ACC112 (cell line): ENCODE data around the gene CALML3.

ENCODE experiments used
- H2AFZ ChIP-seq: fragments of 200-600 bp; sonication (generic); one replicate; pipeline ENCODE4 v1.6.0; 2017; ENCODE audit warnings: antibody characterized with exemption, low read length; ENCODE audit not compliant: unreplicated experiment
- H3K27ac ChIP-seq: fragments of 200-600 bp; sonication (generic); 2 replicates; pipeline ENCODE4 v1.5.1; 2014; ENCODE audit warnings: low read depth, mild to moderate bottlenecking, antibody characterized with exemption, low read length, moderate library complexity
- H3K27me3 ChIP-seq: fragments of 200-600 bp; sonication (generic); 2 replicates; pipeline ENCODE4 v1.6.1; 2014; ENCODE audit warnings: mild to moderate bottlenecking, antibody characterized with exemption, low read length, moderate library complexity, mixed read lengths; ENCODE audit not compliant: insufficient read depth
- H3K36me3 ChIP-seq: fragments of 200-600 bp; sonication (generic); 2 replicates; pipeline ENCODE4 v1.6.1; 2016; ENCODE audit warnings: mild to moderate bottlenecking, antibody characterized with exemption, low read length, moderate library complexity, mixed read lengths; ENCODE audit not compliant: insufficient read depth
- H3K4me1 ChIP-seq: fragments of 200-600 bp; sonication (generic); one replicate; pipeline ENCODE4 v1.6.1; 2016; ENCODE audit warnings: low read length, mixed read lengths; ENCODE audit not compliant: insufficient read depth, unreplicated experiment, control insufficient read depth
- H3K4me3 ChIP-seq: fragments of 200-600 bp; sonication (generic); 2 replicates; pipeline ENCODE4 v1.5.1; 2014; ENCODE audit warnings: mild to moderate bottlenecking, low read depth, low read length
- H3K79me2 ChIP-seq: fragments of 200-600 bp; sonication (generic); one replicate; pipeline ENCODE4 v1.6.0; 2016; ENCODE audit warnings: low read length; ENCODE audit not compliant: control insufficient read depth, unreplicated experiment, insufficient read depth

CALML3 gene

DNA sequence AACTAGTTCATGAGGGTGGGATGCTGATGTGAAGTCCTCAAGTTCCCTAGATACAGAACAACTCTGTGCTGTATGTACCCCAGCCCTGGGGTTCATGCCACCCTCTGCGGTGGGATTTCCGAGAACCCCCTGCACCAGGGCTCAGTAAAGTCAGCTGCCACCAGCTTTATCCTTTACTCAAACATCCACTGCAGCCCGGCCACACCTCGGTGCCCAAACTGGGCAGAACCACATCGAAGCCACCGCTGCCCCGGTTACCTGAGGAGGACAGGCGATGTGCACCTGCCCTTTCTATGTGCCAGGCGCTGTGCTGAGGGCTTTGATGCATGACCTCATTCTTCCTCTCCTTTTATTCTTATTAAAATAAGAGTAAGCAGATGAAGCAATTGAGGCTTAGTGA lies 15.5 kb upstream of the CALML3 start:
- Histone ChIP-seq H3K79me2 (no peaks in the 10 kb centered on the region), H3K4me1 (no peaks in the 10 kb centered on the region), H3K27me3 (peaks cover 27% of the 10 kb centered on the region), H3K4me3 (no peak overlapping the region), H3K36me3 (no peaks in the 10 kb centered on the region), H3K27ac (no peak overlapping the region), H2AFZ (no peak overlapping the region)

DNA sequence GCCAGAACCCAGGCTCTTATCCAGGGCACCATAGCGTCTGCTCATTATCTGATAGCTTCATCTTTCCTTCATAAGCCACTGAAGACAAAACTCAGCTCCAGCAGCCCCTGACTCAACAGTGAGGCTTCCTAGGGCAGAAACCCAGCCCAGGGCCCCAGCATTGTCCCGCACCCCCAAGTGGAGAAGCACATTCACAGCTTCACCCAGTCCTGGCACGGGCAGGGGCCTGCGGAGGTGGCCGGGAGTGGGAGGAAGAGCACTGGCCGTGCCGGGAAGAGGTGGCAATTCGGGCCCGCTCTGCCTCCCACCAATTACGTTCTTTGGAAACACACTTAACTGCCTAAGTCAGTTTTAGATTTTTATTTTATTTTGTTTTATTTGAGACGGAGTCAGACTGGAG lies 15.1 kb upstream of the CALML3 start:
- H3K4me1 ChIP-seq = no peaks in the 10 kb centered on the region
- H3K4me3 ChIP-seq = no peak overlapping the region
- H3K79me2 ChIP-seq = no peaks in the 10 kb centered on the region
- no peak overlapping the region for H2AFZ ChIP-seq
- H3K27me3 ChIP-seq = peaks cover 25% of the 10 kb centered on the region
- H3K36me3 ChIP-seq = no peaks in the 10 kb centered on the region
- no peak overlapping the region for H3K27ac ChIP-seq

DNA sequence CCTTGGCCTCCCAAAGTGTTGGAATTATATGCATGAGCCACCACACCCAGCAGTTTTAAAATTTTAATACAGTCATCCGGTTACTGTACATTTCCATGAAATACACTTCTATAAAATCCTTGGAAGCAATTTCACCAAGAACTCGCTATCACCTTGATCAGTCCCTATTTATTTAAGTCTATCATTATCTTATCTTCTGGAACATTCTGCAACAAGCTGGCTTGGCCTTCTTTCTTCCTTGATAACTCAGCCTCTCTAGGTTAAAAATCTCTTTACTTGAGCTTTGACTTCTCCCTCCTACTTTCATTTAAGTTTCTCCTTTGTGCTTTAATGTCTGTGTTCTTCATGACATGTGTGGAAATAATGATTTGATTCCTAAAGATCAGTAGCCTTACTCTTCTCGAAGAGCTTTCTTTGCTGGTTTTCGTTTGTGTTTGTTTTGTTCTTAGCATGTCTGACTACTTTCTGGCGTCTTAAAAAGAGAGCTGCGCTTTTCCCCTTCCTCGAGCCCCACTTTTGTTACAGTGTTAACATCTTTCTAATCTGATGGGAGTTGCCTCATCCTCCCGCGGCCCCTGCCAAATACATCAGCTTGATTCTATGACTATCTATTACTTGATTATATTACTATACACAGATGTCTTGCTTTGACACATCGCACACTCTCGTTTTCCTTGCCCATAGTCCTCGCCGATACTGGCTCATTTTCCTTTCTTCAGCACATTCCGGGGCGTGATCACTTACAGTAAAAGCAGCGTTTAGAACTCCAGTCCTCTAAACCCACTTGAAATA lies 14.3 kb upstream of the CALML3 start:
- H3K27ac ChIP-seq = no peak overlapping the region
- peaks cover 22% of the 10 kb centered on the region for H3K27me3 ChIP-seq
- no peak overlapping the region for H3K4me3 ChIP-seq
- H3K4me1 ChIP-seq = no peaks in the 10 kb centered on the region
- no peaks in the 10 kb centered on the region for H3K36me3 ChIP-seq
- H3K79me2 ChIP-seq = no peaks in the 10 kb centered on the region
- no peak overlapping the region for H2AFZ ChIP-seq

DNA sequence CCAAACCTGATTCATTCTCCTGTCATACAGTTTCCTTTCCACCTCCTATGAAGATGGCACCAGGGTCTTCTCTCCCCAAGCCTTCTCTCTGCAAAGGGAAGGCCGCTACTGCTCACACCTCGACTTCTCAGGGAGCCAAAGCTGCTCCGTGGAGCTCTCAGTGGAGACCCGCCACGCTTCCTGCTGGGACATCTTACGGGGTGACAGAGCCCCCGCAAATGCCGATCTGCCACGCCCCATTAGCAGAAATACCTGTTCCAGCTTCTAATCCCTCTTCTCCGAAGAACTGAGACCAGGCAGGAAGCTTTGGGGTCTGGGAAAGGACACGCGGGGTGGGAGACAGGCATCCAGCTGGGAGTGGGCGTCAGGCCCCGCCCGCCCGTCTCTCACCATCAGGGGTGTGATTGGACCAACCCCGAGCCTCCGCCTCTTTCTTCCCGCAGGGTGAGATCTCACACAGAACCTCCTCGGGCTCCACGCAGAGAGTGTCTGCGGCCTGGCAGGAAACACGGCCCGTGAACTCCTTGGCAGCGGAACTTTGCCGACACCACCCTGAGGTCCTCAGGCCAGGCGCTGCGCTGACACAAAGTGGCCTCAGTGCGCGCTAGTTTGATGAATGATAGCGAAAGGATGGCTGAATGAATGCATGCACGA lies 13.4 kb upstream of the CALML3 start:
- H3K4me3 ChIP-seq = no peak overlapping the region
- no peaks in the 10 kb centered on the region for H3K4me1 ChIP-seq
- H3K36me3 ChIP-seq = no peaks in the 10 kb centered on the region
- H3K27me3 ChIP-seq = peaks cover 20% of the 10 kb centered on the region
- no peak overlapping the region for H3K27ac ChIP-seq
- no peak overlapping the region for H2AFZ ChIP-seq
- no peaks in the 10 kb centered on the region for H3K79me2 ChIP-seq

DNA sequence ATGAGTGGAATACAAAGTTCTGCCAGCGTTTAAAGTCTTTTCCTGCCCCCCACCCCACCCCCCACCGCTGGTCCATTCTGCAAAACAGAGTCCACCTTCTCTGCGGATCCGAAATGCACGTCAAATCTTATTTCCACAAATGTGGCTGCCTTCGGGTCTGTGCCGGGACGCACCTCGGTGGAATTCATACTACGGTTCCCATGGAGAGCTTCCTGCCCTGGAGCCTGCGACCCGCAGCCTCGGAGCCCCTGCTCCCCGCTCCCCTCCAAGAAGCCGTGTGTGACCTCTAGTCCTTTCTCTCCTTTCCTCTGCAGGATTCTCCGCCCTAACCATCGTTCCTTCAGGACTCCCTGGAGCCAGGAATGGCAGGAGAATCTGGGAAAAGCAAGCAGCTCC lies 12.9 kb upstream of the CALML3 start:
- H3K79me2 ChIP-seq = no peaks in the 10 kb centered on the region
- no peaks in the 10 kb centered on the region for H3K36me3 ChIP-seq
- H3K27me3 ChIP-seq = peaks cover 22% of the 10 kb centered on the region
- H3K4me1 ChIP-seq = no peaks in the 10 kb centered on the region
- no peak overlapping the region for H2AFZ ChIP-seq
- no peak overlapping the region for H3K27ac ChIP-seq
- H3K4me3 ChIP-seq = no peak overlapping the region

DNA sequence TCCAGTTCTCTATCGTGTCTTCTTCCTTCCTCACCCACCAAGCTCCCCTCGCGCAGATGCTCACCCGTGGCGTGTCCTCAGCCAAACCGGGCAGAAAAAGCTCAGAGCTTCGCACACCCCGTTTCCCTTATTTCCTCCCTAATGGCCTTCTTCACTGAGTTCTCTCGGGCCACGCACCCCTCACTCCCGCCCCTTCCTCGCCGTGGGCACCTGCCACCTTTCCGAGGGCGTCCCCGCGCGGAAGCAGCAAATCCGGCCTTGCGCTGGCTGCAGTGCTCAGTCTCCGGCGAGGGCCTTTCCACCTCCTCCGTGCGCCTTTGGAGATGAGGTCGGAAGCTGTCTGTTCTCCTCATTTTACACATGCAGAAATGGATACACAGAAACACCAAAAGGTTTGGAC lies 12.4 kb upstream of the CALML3 start:
- Histone ChIP-seq H3K4me3 (no peak overlapping the region), H3K27me3 (peaks cover 26% of the 10 kb centered on the region), H3K36me3 (no peaks in the 10 kb centered on the region), H3K4me1 (no peaks in the 10 kb centered on the region), H3K79me2 (no peaks in the 10 kb centered on the region), H2AFZ (no peak overlapping the region), H3K27ac (no peak overlapping the region)

DNA sequence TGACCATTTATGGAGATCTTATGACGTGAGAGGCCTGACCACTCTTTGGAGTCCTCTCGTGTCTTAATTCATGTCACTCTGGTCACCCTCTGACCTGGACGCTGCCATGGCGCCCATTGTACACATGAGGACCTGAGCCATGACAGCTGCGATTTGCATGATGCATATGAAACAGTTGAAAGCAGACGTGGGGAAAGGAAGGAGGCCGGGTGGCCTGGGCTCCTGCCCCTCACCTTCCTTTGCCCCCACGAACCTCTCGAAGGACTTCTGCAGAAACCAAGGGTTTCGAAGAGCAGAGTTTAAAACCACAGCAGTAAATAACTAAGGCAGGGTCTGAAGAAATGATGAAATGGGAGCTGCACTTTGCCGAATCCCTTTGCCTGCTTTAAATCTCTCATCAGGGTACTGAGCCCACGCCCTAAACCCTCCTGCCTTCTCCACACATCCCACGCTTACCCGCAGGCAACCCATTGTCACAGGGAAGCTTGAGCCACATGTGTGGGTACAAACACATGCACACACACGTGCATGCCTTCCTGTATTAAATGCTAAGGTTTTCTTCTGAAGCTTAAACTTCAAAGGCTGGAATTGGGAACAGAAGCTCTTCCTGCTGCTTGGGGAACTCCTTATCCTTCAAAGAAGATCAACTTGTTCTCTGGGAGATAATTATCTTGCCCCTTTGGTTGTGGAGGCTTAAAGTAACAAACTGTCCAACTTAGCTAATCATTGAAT lies 11.7 kb upstream of the CALML3 start:
- Histone ChIP-seq H3K4me3 (no peak overlapping the region), H3K4me1 (no peaks in the 10 kb centered on the region), H3K27ac (no peak overlapping the region), H3K36me3 (no peaks in the 10 kb centered on the region), H2AFZ (no peak overlapping the region), H3K27me3 (peaks cover 29% of the 10 kb centered on the region), H3K79me2 (no peaks in the 10 kb centered on the region)

DNA sequence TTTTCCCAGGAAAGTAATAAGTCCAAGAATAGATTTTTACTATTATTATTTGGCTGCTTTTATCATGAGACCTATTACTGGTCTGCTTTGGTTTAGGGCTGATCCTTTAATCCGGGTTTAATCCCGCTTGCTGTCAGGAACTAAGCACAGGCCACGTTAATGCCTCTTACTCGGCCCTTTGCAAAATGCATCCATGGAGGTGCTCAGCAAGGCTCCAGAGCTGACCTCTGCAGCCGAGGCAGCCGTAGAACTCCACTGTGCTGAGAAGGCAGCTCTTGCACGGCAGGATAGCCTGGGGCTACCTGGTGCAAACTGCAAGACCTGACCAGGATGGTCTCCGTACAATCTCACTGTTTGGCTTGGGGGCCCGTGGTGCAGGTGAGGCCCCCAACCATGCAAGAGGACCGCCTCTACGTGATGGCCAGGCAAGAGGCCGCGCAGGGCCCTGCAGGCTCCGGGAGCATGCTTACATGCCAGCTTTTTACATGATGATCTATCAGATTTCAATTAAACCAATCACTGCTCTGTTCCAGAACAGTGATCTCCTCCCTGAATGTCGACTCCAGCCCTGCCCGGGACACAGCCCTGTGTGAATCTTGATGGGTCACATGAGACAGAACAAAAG lies 10.4 kb upstream of the CALML3 start:
- H3K36me3 ChIP-seq = no peaks in the 10 kb centered on the region
- H3K79me2 ChIP-seq = no peaks in the 10 kb centered on the region
- H3K4me3 ChIP-seq = no peak overlapping the region
- peaks cover 38% of the 10 kb centered on the region for H3K27me3 ChIP-seq
- no peak overlapping the region for H2AFZ ChIP-seq
- H3K27ac ChIP-seq = no peak overlapping the region
- H3K4me1 ChIP-seq = no peaks in the 10 kb centered on the region

DNA sequence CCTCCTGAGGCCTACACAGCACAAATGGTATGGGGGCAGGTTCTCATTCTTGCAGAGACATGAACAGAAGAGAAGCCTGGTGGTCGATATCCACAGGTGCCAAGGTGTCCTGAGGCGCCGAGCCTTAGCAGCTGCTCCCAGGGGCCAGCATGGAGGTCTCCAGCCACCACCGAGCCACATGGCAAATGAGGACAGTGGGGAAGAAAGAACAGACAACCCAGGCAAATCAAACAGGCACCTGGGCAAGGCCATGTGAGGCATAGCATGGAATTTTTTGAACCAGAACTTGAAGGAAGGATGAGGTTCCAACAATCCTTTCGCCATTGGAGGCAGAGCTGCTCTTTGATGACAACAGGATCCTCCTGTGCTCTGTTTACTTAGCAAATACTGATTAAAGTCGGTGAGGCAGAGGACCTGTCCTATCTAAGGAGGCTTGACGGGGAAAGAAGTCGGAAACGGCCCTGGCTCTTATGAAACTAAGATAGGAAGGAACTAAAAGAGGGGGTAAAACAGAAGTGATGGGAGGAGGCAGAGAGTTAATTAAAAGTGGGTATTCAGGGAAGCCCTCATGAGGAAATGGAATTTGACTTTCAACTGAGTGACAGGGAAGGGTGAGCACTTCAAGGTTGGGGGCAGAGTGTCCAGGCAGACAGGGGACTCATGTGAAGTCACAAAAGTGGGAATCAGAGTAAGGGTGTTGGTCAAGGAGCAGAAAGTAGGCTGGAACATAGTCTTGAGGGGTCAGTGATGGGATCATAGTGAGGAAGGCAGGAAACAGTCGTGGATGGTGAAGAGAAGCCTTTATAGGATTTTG lies 8.6 kb upstream of the CALML3 start:
- no peak overlapping the region for H3K4me3 ChIP-seq
- no peaks in the 10 kb centered on the region for H3K4me1 ChIP-seq
- H3K27ac ChIP-seq = no peak overlapping the region
- H2AFZ ChIP-seq = no peak overlapping the region
- no peaks in the 10 kb centered on the region for H3K79me2 ChIP-seq
- peaks cover 38% of the 10 kb centered on the region; the same call in 1 of the 2 replicates for H3K27me3 ChIP-seq
- H3K36me3 ChIP-seq = no peaks in the 10 kb centered on the region

DNA sequence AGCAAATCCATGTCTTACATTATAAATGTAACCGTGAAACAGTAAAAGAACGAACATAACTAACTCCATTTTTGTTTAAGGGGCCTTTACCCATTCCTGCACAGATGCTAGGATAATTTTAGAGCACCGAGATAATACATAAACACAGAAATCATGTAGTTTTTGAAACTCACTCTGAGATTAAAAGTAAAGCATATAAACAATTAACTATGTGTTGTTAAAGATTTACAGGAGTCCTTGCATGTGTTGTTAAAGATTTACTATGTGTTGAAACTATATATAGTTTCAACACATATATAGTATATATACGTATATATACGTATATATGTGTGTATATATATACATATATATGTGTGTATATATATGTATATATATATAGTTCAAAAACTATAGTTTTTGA lies 7.2 kb upstream of the CALML3 start:
- no peaks in the 10 kb centered on the region for H3K79me2 ChIP-seq
- no peak overlapping the region for H3K27ac ChIP-seq
- peaks cover 30% of the 10 kb centered on the region; the same call in 1 of the 2 replicates for H3K27me3 ChIP-seq
- H3K4me1 ChIP-seq = no peaks in the 10 kb centered on the region
- no peak overlapping the region for H2AFZ ChIP-seq
- no peaks in the 10 kb centered on the region for H3K36me3 ChIP-seq
- no peak overlapping the region for H3K4me3 ChIP-seq
